Measurements from ENCODE around the gene PER2. TPM values are rescaled to one million over a fixed set of nuclear protein-coding genes. Genes with fewer than 3 reads are reported as not detected.
A peak's percentile ranks its signal among the peaks of the same experiment; 100 is the strongest.

Gene PER2
- total and polyA plus RNA-seq, 2 of the 13 experiments (the other 11 are each of a cell fraction or from before 2014, with no cell fraction given), result 5.1 to 9.4 TPM

DNA sequence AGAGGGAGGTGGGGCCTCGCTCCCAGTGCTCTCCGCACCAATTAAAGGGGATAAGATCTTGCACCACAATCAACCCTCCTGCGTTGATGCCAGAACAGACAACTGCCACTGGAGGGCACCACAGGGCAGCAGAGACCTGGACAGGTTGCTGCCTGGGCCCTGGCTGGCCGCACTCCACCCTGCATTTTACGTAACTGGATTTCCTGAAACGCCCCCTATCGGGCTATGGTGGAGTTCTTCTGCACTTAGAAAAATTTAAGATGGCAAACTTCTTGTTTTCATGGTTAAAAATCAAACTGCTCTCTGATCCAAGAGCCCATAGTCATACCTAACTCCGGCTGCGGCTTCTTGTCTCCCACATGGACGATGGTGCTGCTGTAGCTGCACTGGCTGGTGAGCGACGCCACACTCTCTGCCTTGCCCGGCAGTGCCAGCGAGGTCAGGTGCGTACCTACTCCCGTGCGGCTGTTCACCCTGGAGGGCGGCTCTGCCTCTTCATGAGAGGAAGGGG is 31.8 kb downstream of the PER2 start (continued):
- TF ChIP-seq AHR (CRISPR knock-in tag; IDR thresholded peaks at IDR 0.05) (no peak), ZNF235 (CRISPR knock-in tag; IDR thresholded peaks at IDR 0.05; ENCODE audit: borderline replicate concordance) (no peak), MEIS1 (CRISPR knock-in tag; IDR thresholded peaks at IDR 0.05; ENCODE audit: borderline replicate concordance) (no peak), CENPX (CRISPR knock-in tag; IDR thresholded peaks at IDR 0.05) (no peak), JDP2 (CRISPR knock-in tag; IDR thresholded peaks at IDR 0.05; ENCODE audit: borderline replicate concordance) (no peak), ZFX (CRISPR knock-in tag; IDR thresholded peaks at IDR 0.05; ENCODE audit: low read depth) (peak; percentile 70), ELK4 (CRISPR knock-in tag; IDR thresholded peaks at IDR 0.05; ENCODE audit: borderline replicate concordance) (no peak), ZNF24 (IDR thresholded peaks at IDR 0.05) (no peak), ZNF550 (CRISPR knock-in tag; IDR thresholded peaks at IDR 0.05; ENCODE audit: borderline replicate concordance) (no peak), PATZ1 (CRISPR knock-in tag; IDR thresholded peaks at IDR 0.05) (peak; percentile 62; the same call in 1 of the 2 replicates), PITX1 (CRISPR knock-in tag; IDR thresholded peaks at IDR 0.05) (peak; percentile 60; the same call in 1 of the 2 replicates), LRRFIP1 (CRISPR knock-in tag; conservative IDR thresholded peaks at IDR 0.05) (no peak), ZNF446 (CRISPR knock-in tag; IDR thresholded peaks at IDR 0.05) (no peak), ZNF589 (CRISPR knock-in tag; conservative IDR thresholded peaks at IDR 0.05) (no peak)
- TF ChIP-seq, protein P1, sequence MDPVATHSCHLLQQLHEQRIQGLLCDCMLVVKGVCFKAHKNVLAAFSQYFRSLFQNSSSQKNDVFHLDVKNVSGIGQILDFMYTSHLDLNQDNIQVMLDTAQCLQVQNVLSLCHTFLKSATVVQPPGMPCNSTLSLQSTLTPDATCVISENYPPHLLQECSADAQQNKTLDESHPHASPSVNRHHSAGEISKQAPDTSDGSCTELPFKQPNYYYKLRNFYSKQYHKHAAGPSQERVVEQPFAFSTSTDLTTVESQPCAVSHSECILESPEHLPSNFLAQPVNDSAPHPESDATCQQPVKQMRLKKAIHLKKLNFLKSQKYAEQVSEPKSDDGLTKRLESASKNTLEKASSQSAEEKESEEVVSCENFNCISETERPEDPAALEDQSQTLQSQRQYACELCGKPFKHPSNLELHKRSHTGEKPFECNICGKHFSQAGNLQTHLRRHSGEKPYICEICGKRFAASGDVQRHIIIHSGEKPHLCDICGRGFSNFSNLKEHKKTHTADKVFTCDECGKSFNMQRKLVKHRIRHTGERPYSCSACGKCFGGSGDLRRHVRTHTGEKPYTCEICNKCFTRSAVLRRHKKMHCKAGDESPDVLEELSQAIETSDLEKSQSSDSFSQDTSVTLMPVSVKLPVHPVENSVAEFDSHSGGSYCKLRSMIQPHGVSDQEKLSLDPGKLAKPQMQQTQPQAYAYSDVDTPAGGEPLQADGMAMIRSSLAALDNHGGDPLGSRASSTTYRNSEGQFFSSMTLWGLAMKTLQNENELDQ (CRISPR knock-in tag; IDR thresholded peaks at IDR 0.05; ENCODE audit: borderline replicate concordance), result no peak
- TF ChIP-seq, protein P2, sequence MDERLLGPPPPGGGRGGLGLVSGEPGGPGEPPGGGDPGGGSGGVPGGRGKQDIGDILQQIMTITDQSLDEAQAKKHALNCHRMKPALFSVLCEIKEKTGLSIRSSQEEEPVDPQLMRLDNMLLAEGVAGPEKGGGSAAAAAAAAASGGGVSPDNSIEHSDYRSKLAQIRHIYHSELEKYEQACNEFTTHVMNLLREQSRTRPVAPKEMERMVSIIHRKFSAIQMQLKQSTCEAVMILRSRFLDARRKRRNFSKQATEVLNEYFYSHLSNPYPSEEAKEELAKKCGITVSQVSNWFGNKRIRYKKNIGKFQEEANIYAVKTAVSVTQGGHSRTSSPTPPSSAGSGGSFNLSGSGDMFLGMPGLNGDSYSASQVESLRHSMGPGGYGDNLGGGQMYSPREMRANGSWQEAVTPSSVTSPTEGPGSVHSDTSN (CRISPR knock-in tag; IDR thresholded peaks at IDR 0.05), result no peak
